Measurements from ENCODE around the gene MACROD2.

- TF ChIP-seq POLR2AphosphoS5 (IDR thresholded peaks at IDR 0.05) (no peak), CTCF (IDR thresholded peaks at IDR 0.05) (no peak)
Observed at GRCh38 chr20:14477125-14477524, 481.8 kb downstream of the MACROD2 start.

All from suprapubic skin (tissue), 3 donors.